BE2C (cell line): ENCODE data around the gene TERT.

ENCODE experiments used
- DNase-seq: peaks from one replicate; pipeline ENCODE4 v3.0.0-alpha.2; 2020
- H3K27me3 ChIP-seq: fragments of 250-450 bp; sonication (Bioruptor Pico); 2 replicates; pipeline ENCODE4 v1.5.1; 2020; ENCODE audit warnings: mild to moderate bottlenecking
- H3K36me3 ChIP-seq: fragments of 250-450 bp; sonication (Bioruptor Pico); 2 replicates; pipeline ENCODE4 v1.5.1; 2020; ENCODE audit warnings: mild to moderate bottlenecking
- H3K4me1 ChIP-seq: fragments of 250-450 bp; sonication (Bioruptor Pico); 2 replicates; pipeline ENCODE4 v1.5.1; 2020
- H3K4me3 ChIP-seq: 2 replicates; pipeline ENCODE4 v1.5.1; 2011; ENCODE audit warnings: low read depth, low read length
- H3K9me3 ChIP-seq: fragments of 250-450 bp; sonication (Bioruptor Pico); 2 replicates; pipeline ENCODE4 v1.5.1; 2020
- CTCF ChIP-seq: IDR thresholded peaks from 2 replicates; pipeline ENCODE4 v1.5.1; 2012; ENCODE audit warnings: mild to moderate bottlenecking, low read depth, low read length

Gene TERT

GRCh38 chr5:1325870-1326531, 31.1 kb upstream of the TERT start:
- no peak overlapping the region for H3K4me3 ChIP-seq
- H3K9me3 ChIP-seq, result no peaks in the 10 kb centered on the region
- TF ChIP-seq CTCF, result no peak
- peaks cover 44% of the 10 kb centered on the region for H3K36me3 ChIP-seq
- no peaks in the 10 kb centered on the region for H3K4me1 ChIP-seq
- DNase-seq, result no peak
- no peaks in the 10 kb centered on the region for H3K27me3 ChIP-seq

GRCh38 chr5:1325191-1325741, 30.4 kb upstream of the TERT start:
- H3K27me3 ChIP-seq, result no peaks in the 10 kb centered on the region
- DNase-seq, result no peak
- TF ChIP-seq CTCF, result no peak
- no peaks in the 10 kb centered on the region for H3K4me1 ChIP-seq
- peaks cover 44% of the 10 kb centered on the region for H3K36me3 ChIP-seq
- H3K4me3 ChIP-seq, result no peak overlapping the region
- H3K9me3 ChIP-seq, result no peaks in the 10 kb centered on the region

- no peaks in the 10 kb centered on the region for H3K27me3 ChIP-seq
- H3K4me3 ChIP-seq, result no peak overlapping the region
- H3K9me3 ChIP-seq, result no peaks in the 10 kb centered on the region
- H3K36me3 ChIP-seq, result peaks cover 45% of the 10 kb centered on the region
- no peaks in the 10 kb centered on the region for H3K4me1 ChIP-seq
- no peak for TF ChIP-seq CTCF
- DNase-seq, result no peak
Observed at GRCh38 chr5:1324719-1325190, 29.9 kb upstream of the TERT start.

- no peak for DNase-seq
- Histone ChIP-seq H3K4me1 (no peaks in the 10 kb centered on the region), H3K27me3 (no peaks in the 10 kb centered on the region), H3K9me3 (no peaks in the 10 kb centered on the region), H3K4me3 (no peak overlapping the region), H3K36me3 (peaks cover 50% of the 10 kb centered on the region)
- TF ChIP-seq CTCF, result no peak
Observed at GRCh38 chr5:1324301-1324700, 29.4 kb upstream of the TERT start.

GRCh38 chr5:1323803-1324173, 28.9 kb upstream of the TERT start:
- H3K36me3 ChIP-seq, result peaks cover 50% of the 10 kb centered on the region
- no peaks in the 10 kb centered on the region for H3K27me3 ChIP-seq
- no peak for DNase-seq
- H3K4me1 ChIP-seq, result no peaks in the 10 kb centered on the region
- H3K4me3 ChIP-seq, result no peak overlapping the region
- no peaks in the 10 kb centered on the region for H3K9me3 ChIP-seq
- TF ChIP-seq CTCF, result no peak
